BJ (cell line): ENCODE data around the gene AVPI1. TPM values are rescaled to one million over a fixed set of nuclear protein-coding genes. Genes with fewer than 3 reads are reported as not detected.
A peak's percentile ranks its signal among the peaks of the same experiment; 100 is the strongest.

Experiments used
- CTCF ChIA-PET: fragments of 350-600 bp; formaldehyde crosslinking; extraction: SDS; loops from one replicate; lab custom pipeline; 2021; ENCODE audit warnings: antibody characterized with exemption, inconsistent platforms; lab: Yijun Ruan, JAX
- POLR2A ChIA-PET: fragments of 300-600 bp; sonication (Branson Sonifier 250); formaldehyde crosslinking; extraction: SDS; loops from one replicate; lab custom pipeline; 2021; ENCODE audit warnings: antibody characterized with exemption; lab: Charles Lee
- DNase-seq: peaks from one replicate; pipeline ENCODE4 v3.0.0-alpha.2; 2011; ENCODE audit warnings: low read depth
- H3K27me3 ChIP-seq: 2 replicates; pipeline ENCODE4 v1.6.0; 2011; ENCODE audit warnings: low read length; ENCODE audit not compliant: control insufficient read depth, insufficient read depth
- H3K36me3 ChIP-seq: 2 replicates; pipeline ENCODE4 v1.5.1; 2011; ENCODE audit warnings: low read length; ENCODE audit not compliant: control insufficient read depth, insufficient read depth
- H3K4me3 ChIP-seq: 2 replicates; pipeline ENCODE4 v1.5.1; 2011; ENCODE audit warnings: low read depth, mild to moderate bottlenecking, control low read depth, low read length
- CTCF ChIP-seq: IDR thresholded peaks from 2 replicates; pipeline ENCODE4 v1.5.1; 2011; ENCODE audit warnings: low read depth, mild to moderate bottlenecking, control low read depth, inconsistent platforms, low read length, moderate library complexity; ENCODE audit not compliant: insufficient read depth
- polyA plus RNA-seq: library from polyadenylated mRNA; depleted of rRNA; stranded (reverse); fragments of >200 nt; gene quantifications from 2 replicates; pipeline ENCODE4 v1.2.3, GENCODE V29; 2011

AVPI1 gene
- polyA plus RNA-seq, 1 experiment = 32.4 TPM

- Histone ChIP-seq H3K4me3 (no peak overlapping the region), H3K27me3 (no peaks in the 10 kb centered on the region), H3K36me3 (peaks cover 26% of the 10 kb centered on the region)
- CTCF ChIA-PET = interaction anchor here (0.9 to 7.5 kb wide), 6 partner anchors 11 to 126 kb away, joined by 3 to 99 read pairs (median 4); partner anchors contain the start of gene ZFYVE27
- POLR2A ChIA-PET = no interaction called here
- no peak for TF ChIP-seq CTCF
- no peak for DNase-seq
These were observed 7.4 kb downstream of the AVPI1 start for GRCh38 chr10:97679594-97679993.

- peaks cover 31% of the 10 kb centered on the region for H3K36me3 ChIP-seq
- POLR2A ChIA-PET = interaction anchor here (0.7 kb wide), 1 partner anchor 36 kb away, joined by 3 read pairs; no protein-coding TSS in a partner anchor
These were observed 10.1 kb downstream of the AVPI1 start for GRCh38 chr10:97676770-97677581.

GRCh38 chr10:97675222-97675621 is 11.8 kb downstream of the AVPI1 start:
- peaks cover 31% of the 10 kb centered on the region for H3K36me3 ChIP-seq
- POLR2A ChIA-PET = interaction anchor here (0.6 kb wide), 1 partner anchor 34 kb away, joined by 3 read pairs; no protein-coding TSS in a partner anchor
- TF ChIP-seq CTCF = no peak
- no peak for DNase-seq
- CTCF ChIA-PET = interaction anchor here (0.7 to 7.5 kb wide), 8 partner anchors 11 to 396 kb away, joined by 4 to 99 read pairs (median 9); partner anchors contain the start of genes AVPI1 and ZFYVE27
- H3K4me3 ChIP-seq = no peak overlapping the region
- H3K27me3 ChIP-seq = no peaks in the 10 kb centered on the region

More at GRCh38 chr10:97676770-97677581, 10.1 kb downstream of the AVPI1 start:
- DNase-seq = no peak
- CTCF ChIA-PET = interaction anchor here (0.6 to 7.5 kb wide), 19 partner anchors 9 to 104 kb away, joined by 3 to 99 read pairs (median 4); partner anchors contain the start of genes ANKRD2, AVPI1, MARVELD1 and ZFYVE27
- no peak overlapping the region for H3K4me3 ChIP-seq
- TF ChIP-seq CTCF = peak; percentile 87
- H3K27me3 ChIP-seq = no peaks in the 10 kb centered on the region

DNA sequence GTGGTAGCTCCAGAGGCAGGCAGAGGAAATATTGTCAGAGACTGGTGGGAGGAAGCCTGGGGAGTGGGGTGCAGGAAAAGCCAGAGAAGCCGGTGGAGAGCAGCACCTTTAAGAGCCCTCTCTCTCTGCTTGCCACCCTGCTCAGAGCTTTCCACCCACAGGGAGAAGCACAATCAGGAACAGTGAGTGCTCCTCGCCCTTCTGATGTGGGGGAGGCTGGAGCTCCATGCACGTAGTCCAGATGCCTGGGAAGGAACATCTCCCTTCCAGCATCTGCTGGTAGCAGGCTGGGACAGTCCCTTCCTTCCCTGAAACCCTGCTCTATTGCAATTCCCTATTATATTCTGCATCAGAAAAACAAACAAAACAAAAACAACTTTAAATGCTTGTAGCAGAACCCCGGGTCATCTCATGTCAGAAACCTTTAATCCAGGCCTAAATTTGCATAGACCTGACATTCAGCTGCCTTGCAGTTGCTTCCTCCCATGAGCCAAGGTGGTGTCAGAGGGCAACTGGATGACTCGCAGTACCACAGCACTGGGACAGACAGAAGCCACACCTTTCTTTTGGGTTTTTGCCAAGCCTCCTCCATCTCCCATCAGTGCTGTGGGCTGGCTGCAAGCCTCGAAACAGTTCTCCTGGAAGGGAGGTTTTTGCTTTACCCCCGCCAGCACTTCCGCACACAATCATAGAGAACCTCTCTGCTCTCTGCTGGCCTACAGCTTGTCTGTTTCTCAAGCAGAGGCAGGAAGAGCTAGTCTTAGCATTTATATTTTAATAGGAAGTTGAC is 13.1 kb downstream of the AVPI1 start:
- peaks cover 30% of the 10 kb centered on the region for H3K36me3 ChIP-seq
- CTCF ChIA-PET = interaction anchor here (0.9 to 7.5 kb wide), 6 partner anchors 12 to 59 kb away, joined by 3 to 99 read pairs (median 4); partner anchors contain the start of genes AVPI1 and ZFYVE27
- POLR2A ChIA-PET = no interaction called here
- H3K27me3 ChIP-seq = no peaks in the 10 kb centered on the region
- H3K4me3 ChIP-seq = no peak overlapping the region
- TF ChIP-seq CTCF = no peak
- no peak for DNase-seq

DNA sequence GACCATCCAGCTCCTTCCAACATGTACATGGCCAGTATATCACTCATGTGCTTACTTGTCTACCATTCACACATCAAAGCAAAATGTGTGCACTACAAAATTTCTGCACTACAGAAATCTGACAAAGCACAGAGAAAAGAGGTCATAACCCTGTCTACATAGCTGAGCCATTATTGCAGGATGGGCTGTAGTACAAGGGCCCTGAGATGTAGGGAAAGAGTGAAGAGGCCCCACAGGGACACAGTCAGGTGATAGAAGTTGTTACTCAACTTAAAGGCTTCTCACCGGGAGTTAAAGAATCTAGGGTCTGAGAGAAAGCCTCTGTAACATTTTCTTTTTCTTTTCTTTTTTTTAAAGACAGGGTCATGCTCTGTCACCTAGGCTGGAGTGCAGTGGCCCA is 17.5 kb downstream of the AVPI1 start:
- H3K4me3 ChIP-seq = no peak overlapping the region
- no peaks in the 10 kb centered on the region for H3K27me3 ChIP-seq
- POLR2A ChIA-PET = no interaction called here
- DNase-seq = no peak
- TF ChIP-seq CTCF = no peak
- CTCF ChIA-PET = interaction anchor here (0.8 to 1.1 kb wide), 3 partner anchors 9 to 40 kb away, joined by 3 to 5 read pairs (median 3); no protein-coding TSS in a partner anchor
- H3K36me3 ChIP-seq = peaks cover 18% of the 10 kb centered on the region
